BE2C (cell line): ENCODE data around the gene COPE.

ENCODE experiments used
- DNase-seq: peaks from one replicate; pipeline ENCODE4 v3.0.0-alpha.2; 2020
- H3K27me3 ChIP-seq: fragments of 250-450 bp; sonication (Bioruptor Pico); 2 replicates; pipeline ENCODE4 v1.5.1; 2020; ENCODE audit warnings: mild to moderate bottlenecking
- H3K36me3 ChIP-seq: fragments of 250-450 bp; sonication (Bioruptor Pico); 2 replicates; pipeline ENCODE4 v1.5.1; 2020; ENCODE audit warnings: mild to moderate bottlenecking
- H3K4me1 ChIP-seq: fragments of 250-450 bp; sonication (Bioruptor Pico); 2 replicates; pipeline ENCODE4 v1.5.1; 2020
- H3K4me3 ChIP-seq: 2 replicates; pipeline ENCODE4 v1.5.1; 2011; ENCODE audit warnings: low read depth, low read length
- H3K9me3 ChIP-seq: fragments of 250-450 bp; sonication (Bioruptor Pico); 2 replicates; pipeline ENCODE4 v1.5.1; 2020
- CTCF ChIP-seq: IDR thresholded peaks from 2 replicates; pipeline ENCODE4 v1.5.1; 2012; ENCODE audit warnings: mild to moderate bottlenecking, low read depth, low read length

COPE gene

DNA sequence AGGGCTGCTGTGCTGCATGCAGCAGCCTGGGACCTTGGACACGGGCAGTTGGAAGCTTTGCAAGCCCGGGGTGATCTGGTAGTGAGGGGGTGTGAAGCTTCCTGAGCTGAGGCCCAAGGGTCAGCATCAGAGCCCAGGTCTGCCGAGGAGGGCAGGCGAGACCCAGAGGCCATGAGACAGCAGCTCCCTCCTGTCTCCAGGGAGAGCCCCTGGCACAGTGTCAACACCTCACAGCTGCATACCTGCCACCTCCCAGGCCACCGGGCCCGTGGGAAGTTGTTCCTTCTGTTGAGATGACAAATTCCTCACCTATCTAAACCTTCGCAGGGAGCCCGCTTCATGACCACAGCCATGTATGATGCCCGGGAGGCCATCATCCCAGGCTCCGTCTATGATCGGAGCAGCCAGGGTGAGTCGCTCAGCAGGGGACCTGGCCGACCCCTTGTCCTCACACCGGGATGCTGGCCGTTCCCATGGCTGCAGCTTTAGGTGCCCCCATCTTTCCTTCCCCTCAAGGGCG lies 55.3 kb downstream of the COPE start:
- no peak for DNase-seq
- TF ChIP-seq CTCF = no peak
- Histone ChIP-seq H3K4me1 (peaks cover 6% of the 10 kb centered on the region; the same call in 1 of the 2 replicates), H3K9me3 (no peaks in the 10 kb centered on the region), H3K4me3 (no peak overlapping the region), H3K27me3 (no peaks in the 10 kb centered on the region), H3K36me3 (peaks cover 79% of the 10 kb centered on the region)

DNA sequence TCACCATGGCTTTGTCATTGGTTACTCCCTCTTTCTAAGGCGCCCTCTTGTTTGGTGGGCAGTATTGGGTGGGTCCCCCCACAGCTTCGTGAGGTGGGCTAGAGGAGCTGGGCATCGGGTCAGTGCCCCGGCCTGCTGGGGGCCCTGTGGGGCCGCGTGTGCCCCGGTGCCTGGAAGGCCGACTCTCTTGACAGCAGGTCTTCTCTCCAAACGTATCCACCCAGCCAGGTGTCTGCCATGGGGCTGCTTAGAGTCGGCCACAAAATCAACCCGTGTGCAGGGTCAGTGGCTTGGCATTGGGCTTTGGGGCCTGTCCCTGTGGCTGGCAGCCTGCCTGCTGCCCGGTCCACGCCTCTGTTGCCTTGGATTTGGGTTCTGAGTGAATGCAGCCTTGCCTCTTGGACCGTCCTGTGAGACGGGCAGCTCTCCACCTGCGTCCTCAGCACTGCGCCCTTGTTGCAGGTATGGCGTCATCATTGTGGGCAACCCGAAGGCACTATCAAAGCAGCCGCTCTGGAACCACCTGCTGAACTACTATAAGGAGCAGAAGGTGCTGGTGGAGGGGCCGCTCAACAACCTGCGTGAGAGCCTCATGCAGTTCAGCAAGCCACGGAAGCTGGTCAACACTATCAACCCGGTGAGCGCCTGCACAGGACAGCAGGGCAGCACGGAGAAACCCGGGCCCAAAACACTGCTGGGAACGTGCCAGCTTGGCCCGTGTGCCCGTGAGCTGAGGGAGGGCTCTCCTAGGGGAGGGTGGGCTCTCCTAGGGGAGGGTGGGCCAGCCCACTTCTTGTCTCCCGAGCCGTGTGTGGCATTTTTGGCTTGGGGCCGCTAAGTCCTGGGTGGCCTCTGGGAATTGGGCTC lies 56.0 kb downstream of the COPE start:
- peaks cover 84% of the 10 kb centered on the region for H3K36me3 ChIP-seq
- no peak for TF ChIP-seq CTCF
- DNase-seq = no peak
- no peaks in the 10 kb centered on the region for H3K27me3 ChIP-seq
- peaks cover 6% of the 10 kb centered on the region; the same call in 1 of the 2 replicates for H3K4me1 ChIP-seq
- H3K9me3 ChIP-seq = no peaks in the 10 kb centered on the region
- H3K4me3 ChIP-seq = no peak overlapping the region

DNA sequence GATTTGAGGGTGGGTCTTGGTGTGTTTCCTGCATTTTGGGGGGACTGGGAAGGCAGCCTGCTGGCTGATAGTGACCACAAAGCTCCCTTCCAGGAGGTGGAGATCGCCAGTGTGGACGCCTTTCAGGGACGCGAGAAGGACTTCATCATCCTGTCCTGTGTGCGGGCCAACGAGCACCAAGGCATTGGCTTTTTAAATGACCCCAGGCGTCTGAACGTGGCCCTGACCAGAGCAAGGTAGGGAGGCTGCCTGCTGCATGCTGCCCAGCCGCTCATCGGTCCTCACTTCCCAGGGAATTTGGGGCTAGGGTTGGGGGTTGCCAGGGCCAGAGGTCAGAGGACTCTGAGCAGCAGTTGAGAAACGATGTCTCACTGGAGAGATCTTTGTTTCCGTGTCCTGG lies 57.3 kb downstream of the COPE start:
- peaks cover 84% of the 10 kb centered on the region for H3K36me3 ChIP-seq
- no peak for TF ChIP-seq CTCF
- no peak overlapping the region for H3K4me3 ChIP-seq
- no peaks in the 10 kb centered on the region for H3K27me3 ChIP-seq
- peaks cover 6% of the 10 kb centered on the region; the same call in 1 of the 2 replicates for H3K4me1 ChIP-seq
- H3K9me3 ChIP-seq = no peaks in the 10 kb centered on the region
- DNase-seq = no peak

- Histone ChIP-seq H3K9me3 (no peaks in the 10 kb centered on the region), H3K27me3 (no peaks in the 10 kb centered on the region), H3K36me3 (peaks cover 84% of the 10 kb centered on the region), H3K4me3 (no peak overlapping the region), H3K4me1 (peaks cover 2% of the 10 kb centered on the region; the same call in 1 of the 2 replicates)
- DNase-seq = no peak
- no peak for TF ChIP-seq CTCF
Measured at GRCh38 chr19:18861235-18861634, 58.0 kb downstream of the COPE start.

DNA sequence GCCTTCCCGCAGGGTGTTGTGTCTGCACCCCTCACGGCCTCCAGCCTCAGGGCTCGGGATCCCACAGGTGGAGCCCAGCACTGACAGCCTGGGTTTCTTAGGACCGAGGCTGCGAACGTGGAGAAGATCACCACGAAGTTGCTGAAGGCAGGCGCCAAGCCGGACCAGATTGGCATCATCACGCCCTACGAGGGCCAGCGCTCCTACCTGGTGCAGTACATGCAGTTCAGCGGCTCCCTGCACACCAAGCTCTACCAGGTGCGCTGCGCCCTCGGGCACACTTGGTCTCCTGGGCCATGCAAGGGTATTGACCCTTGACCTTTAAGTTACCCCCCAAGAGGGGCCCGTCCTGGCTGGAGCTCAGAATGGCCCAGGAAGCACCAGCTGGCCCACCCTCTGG lies 58.5 kb downstream of the COPE start:
- no peaks in the 10 kb centered on the region for H3K27me3 ChIP-seq
- no peak for TF ChIP-seq CTCF
- H3K9me3 ChIP-seq = no peaks in the 10 kb centered on the region
- H3K36me3 ChIP-seq = peaks cover 84% of the 10 kb centered on the region
- H3K4me1 ChIP-seq = no peaks in the 10 kb centered on the region
- H3K4me3 ChIP-seq = no peak overlapping the region
- DNase-seq = no peak

DNA sequence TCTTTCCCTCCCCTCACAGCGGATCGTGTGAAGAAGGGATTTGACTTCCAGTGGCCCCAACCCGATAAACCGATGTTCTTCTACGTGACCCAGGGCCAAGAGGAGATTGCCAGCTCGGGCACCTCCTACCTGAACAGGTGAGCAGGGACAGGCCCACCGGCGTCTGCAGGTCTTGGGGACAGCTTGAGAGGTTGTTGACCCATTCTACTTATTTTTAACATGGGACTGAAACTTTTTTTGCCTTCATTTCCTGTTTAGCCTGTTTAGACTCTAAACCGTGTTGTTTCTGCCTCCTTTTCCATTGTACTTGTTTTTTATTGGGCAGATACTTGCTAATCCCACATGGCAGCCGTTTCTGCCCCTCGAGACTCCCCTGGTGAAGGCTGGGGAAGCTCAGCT lies 58.9 kb downstream of the COPE start:
- DNase-seq = no peak
- Histone ChIP-seq H3K27me3 (no peaks in the 10 kb centered on the region), H3K4me1 (no peaks in the 10 kb centered on the region), H3K9me3 (no peaks in the 10 kb centered on the region), H3K36me3 (peaks cover 84% of the 10 kb centered on the region), H3K4me3 (no peak overlapping the region)
- TF ChIP-seq CTCF = no peak
